ENCODE results near the gene NECAB2.

Gene NECAB2

DNA sequence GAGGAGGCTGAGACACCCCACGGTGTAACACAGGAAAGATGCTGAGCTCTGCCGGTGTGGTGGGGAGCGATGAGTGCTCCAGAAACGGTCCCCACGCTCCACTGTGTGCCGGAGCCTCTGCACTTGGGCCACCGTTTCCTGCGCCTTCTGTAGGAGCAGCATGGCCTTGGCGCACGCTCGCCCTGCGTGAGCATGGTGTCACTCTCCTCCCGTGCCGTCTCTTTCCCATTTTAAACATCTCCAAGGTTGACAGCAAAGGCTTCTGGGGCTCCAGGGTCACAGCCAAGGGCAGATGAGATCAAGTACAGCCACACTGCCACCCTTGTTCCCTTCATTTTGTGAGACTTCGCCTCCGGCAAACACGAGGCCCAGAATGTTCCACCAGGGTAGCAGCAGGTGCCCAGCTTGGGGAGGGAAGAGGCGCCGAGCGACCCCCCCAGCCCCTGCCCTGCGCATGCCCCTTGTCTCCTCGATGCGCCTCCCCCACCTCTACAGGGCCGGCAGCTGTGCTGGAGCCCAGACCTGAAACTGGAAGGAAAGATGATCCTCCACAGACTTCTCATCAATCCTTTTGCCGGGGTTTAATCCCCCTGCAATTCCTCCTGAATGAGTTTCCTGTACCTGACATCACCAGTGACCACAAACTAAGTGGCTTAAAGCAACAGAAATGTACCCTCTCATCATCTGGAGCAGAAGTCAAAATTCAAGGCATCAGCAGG lies 34.9 kb upstream of the NECAB2 start:
- H3K4me3 ChIP-seq (ENCODE audit: low read depth, low read length): no peak overlapping the region
- TF ChIP-seq, protein P1, sequence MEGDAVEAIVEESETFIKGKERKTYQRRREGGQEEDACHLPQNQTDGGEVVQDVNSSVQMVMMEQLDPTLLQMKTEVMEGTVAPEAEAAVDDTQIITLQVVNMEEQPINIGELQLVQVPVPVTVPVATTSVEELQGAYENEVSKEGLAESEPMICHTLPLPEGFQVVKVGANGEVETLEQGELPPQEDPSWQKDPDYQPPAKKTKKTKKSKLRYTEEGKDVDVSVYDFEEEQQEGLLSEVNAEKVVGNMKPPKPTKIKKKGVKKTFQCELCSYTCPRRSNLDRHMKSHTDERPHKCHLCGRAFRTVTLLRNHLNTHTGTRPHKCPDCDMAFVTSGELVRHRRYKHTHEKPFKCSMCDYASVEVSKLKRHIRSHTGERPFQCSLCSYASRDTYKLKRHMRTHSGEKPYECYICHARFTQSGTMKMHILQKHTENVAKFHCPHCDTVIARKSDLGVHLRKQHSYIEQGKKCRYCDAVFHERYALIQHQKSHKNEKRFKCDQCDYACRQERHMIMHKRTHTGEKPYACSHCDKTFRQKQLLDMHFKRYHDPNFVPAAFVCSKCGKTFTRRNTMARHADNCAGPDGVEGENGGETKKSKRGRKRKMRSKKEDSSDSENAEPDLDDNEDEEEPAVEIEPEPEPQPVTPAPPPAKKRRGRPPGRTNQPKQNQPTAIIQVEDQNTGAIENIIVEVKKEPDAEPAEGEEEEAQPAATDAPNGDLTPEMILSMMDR (IDR thresholded peaks at IDR 0.05; ENCODE audit: borderline replicate concordance, insufficient read depth, low read depth, low read length): no peak

DNA sequence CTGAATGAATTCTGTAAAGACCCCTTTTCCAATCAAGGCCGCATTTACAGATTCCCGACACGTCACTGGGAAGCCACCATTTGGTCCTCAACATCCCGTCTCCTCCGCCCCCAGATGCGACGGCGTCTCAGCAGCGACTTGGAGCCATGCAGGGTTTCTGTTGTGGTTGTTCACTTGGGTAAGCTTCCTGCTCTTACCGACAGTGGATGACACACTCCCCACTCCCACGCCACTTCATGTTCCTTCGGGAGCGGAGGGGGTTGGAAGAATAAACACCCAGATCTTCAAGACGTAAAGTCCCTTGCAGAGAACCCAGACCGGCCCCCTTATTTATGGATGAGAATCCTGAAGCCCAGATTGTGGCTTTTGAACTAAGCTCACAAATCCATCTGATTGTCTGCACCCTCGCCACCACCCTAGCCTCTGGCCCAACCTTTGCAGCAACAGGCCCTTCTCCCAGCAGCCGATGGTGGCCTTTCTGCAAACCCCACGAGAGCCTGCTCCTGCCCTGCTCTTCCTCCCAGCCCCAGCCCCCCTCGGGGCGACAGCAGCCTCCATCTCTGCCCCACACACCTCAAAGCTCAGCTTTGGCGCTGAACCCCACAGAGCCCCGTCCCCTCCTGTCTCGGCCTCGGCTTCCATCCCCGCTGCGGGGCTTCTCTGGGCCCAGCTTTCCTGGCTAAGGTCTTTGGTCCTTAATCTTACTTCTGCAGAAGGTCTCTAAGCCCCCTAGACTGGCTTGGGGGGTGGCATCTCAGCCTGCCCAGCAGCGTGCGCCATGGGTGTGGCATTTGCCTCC lies 34.0 kb upstream of the NECAB2 start:
- TF ChIP-seq, protein P1 (IDR thresholded peaks at IDR 0.05; ENCODE audit: borderline replicate concordance, insufficient read depth, low read depth, low read length): no peak
- no peak overlapping the region for H3K4me3 ChIP-seq (ENCODE audit: low read depth, low read length)

DNA sequence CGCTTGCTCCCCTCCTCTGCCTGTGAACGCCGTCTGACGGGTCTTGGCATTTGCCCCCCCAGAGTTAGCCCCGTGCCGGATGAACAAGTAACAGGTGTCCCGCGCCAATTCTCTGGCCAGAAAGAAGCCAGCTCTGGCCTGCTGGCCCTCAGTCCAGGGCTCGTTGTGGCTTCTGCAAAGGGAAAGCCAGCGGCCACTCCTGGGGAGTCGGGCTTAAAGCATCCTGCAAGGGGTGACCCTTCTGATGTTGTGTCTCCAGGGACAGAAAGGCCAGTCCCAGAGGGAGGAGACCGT lies 33.4 kb upstream of the NECAB2 start:
- TF ChIP-seq, protein P1 (IDR thresholded peaks at IDR 0.05; ENCODE audit: borderline replicate concordance, insufficient read depth, low read depth, low read length): no peak
- H3K4me3 ChIP-seq (ENCODE audit: low read depth, low read length): no peak overlapping the region

DNA sequence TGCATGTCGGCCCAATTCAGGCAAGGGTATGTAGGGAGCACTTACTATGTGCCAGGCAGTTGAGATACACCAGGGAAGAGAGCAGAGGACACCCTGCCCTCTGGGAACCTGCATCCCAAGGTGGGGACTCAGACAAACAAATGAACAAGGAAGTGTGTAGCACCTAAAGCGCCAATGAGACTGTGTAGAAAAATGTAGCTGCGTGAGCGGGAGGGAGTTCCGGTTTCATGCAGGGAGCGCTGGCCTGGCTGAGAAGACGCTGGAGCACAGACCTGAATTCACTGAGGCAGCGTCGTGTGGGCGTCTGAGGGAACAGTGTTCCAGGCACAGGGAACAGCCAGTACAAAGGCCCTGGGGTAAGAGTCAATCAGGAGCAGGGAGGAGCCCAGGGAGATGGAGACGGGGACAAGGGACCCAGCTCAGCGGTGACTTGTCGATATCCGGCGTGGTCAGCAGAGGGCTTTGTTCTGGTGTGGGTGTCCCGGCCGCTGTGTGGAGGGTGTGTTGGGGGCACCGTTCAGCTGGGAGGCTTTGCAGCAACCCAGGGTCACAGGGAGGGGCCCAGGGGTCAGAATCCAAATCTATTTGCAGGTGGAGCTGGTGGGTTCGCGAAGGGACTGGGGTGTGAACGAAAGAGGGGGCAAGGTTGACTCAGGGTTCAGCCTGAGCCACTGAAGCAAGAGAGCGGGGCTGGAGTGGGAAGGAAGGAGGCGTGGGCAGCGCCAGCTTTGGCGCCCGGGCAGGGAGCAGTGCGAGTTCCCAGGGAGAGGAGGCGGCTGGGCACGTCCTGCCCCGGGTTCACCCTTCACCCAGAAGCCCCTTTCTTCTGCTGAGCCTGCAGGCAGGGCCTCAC lies 32.8 kb upstream of the NECAB2 start:
- TF ChIP-seq, protein P1 (IDR thresholded peaks at IDR 0.05; ENCODE audit: borderline replicate concordance, insufficient read depth, low read depth, low read length): no peak
- H3K4me3 ChIP-seq (ENCODE audit: low read depth, low read length): no peak overlapping the region

DNA sequence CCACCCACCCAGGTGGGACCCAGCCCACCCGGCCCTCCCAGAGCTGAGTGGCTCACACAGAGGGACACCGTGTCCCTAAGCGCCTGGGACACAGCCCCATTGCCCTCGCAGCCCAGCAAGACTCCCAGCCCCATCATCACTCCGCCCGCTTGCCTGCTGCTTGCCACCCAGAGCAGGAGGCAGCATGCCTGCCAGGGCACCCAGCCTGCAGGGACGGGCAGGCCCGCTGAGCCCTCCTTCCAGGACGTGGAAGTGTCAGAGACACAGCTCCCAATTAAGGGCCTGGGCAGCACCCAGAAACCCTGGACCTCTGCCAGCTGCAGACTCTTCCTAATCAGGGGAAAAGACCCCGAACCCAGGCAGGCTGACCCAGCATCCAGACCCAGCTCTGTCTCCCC lies 32.2 kb upstream of the NECAB2 start:
- no peak overlapping the region for H3K4me3 ChIP-seq (ENCODE audit: low read depth, low read length)
- TF ChIP-seq, protein P1 (IDR thresholded peaks at IDR 0.05; ENCODE audit: borderline replicate concordance, insufficient read depth, low read depth, low read length): no peak

DNA sequence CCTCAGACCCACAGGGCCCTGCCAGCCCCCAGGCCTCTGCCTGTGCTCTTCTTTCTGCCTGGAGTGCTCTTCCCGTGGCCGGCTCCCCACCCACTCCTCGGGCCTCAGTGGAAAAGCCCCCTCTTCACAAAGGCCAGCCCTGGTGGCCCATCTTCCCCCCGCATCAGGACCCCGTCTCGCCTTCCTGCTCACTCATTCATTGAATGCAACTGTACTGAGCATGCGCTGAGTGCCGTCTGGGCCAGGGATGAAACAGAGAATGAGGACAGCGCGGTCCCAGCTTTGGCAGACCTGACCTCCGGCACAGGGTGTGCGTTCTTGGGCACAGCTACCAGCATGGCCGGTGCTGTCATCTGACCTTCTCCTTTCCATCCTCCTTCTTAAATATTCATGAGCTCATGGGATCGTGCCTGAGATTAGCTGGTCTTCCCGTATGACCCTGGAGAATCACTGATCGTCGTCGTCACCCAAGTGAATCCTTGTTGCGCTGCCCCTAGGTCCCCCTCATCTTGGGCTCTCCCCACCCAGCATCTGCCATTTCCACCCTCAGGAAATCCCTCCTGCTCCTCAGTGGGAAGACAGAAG lies 31.4 kb upstream of the NECAB2 start:
- TF ChIP-seq, protein P1 (IDR thresholded peaks at IDR 0.05; ENCODE audit: borderline replicate concordance, insufficient read depth, low read depth, low read length): no peak
- no peak overlapping the region for H3K4me3 ChIP-seq (ENCODE audit: low read depth, low read length)
